SK-N-MC (cell line): ENCODE measurements around the gene ZNF831.

Experiments used
- EZH2 ChIP-seq: fragments of 200-600 bp; sonication (generic); IDR thresholded peaks from one replicate; pipeline ENCODE4 v1.6.1; 2017; ENCODE audit warnings: antibody characterized with exemption
- POLR2AphosphoS5 ChIP-seq: IDR thresholded peaks from 2 replicates; pipeline ENCODE4 v1.6.1; 2012; ENCODE audit warnings: mild to moderate bottlenecking, low read depth, low read length, borderline replicate concordance

GRCh38 chr20:59231124-59231804, 67.6 kb downstream of the ZNF831 start:
- TF ChIP-seq EZH2 (no peak), POLR2AphosphoS5 (no peak)
